SK-N-SH treated with all-trans-retinoic acid at 6 μM for 48 hours (cell line): ENCODE data around the gene TNXB.
"Not testable (repeated sequence)": the region's sequence is repeated elsewhere in the genome, so short reads cannot be mapped to it uniquely, and the experiment has no call there.

Experiments
- BACH2 ChIP-seq: fragments of 250-450 bp; sonication (Bioruptor Pico); IDR thresholded peaks from 2 replicates; pipeline ENCODE4 v1.9.0; 2021; ENCODE audit warnings: mild to moderate bottlenecking, borderline replicate concordance
- PPARA ChIP-seq: fragments of 250-450 bp; sonication (Bioruptor Pico); IDR thresholded peaks from 2 replicates; pipeline ENCODE4 v1.5.0; 2020; ENCODE audit warnings: mild to moderate bottlenecking, borderline replicate concordance
- RARB ChIP-seq: fragments of 250-450 bp; sonication (Bioruptor Pico); IDR thresholded peaks from 2 replicates; pipeline ENCODE4 v1.8.0; 2021; ENCODE audit warnings: mild to moderate bottlenecking, moderate library complexity
- TCF4 ChIP-seq: fragments of 250-450 bp; sonication (Bioruptor Pico); IDR thresholded peaks from 2 replicates; pipeline ENCODE4 v1.8.0; 2021; ENCODE audit warnings: mild to moderate bottlenecking, moderate library complexity, borderline replicate concordance
- ZC3H10 ChIP-seq: fragments of 250-450 bp; sonication (Bioruptor Pico); IDR thresholded peaks from 2 replicates; pipeline ENCODE4 v1.5.1; 2021; ENCODE audit warnings: mild to moderate bottlenecking, moderate library complexity
- ZFP3 ChIP-seq: fragments of 250-450 bp; sonication (Bioruptor Pico); IDR thresholded peaks from 2 replicates; pipeline ENCODE4 v1.5.0; 2020; ENCODE audit warnings: mild to moderate bottlenecking, moderate library complexity
- ZFP30 ChIP-seq: fragments of 450-650 bp; formaldehyde crosslinking; IDR thresholded peaks from 2 replicates; pipeline ENCODE4 v1.5.0; 2022; ENCODE audit warnings: mild to moderate bottlenecking, moderate library complexity
- ZNF70 ChIP-seq: fragments of 450-650 bp; formaldehyde crosslinking; IDR thresholded peaks from 2 replicates; pipeline ENCODE4 v1.5.0; 2020; ENCODE audit warnings: mild to moderate bottlenecking, moderate library complexity
- TF ChIP-seq, protein P1 (sequence below): fragments of 250-450 bp; sonication (Bioruptor Pico); IDR thresholded peaks from 2 replicates; pipeline ENCODE4 v1.5.1; 2021; ENCODE audit warnings: mild to moderate bottlenecking, moderate library complexity
- TF ChIP-seq, protein P2 (sequence below): fragments of 250-450 bp; sonication (Bioruptor Pico); IDR thresholded peaks from 2 replicates; pipeline ENCODE4 v1.8.0; 2020; ENCODE audit warnings: mild to moderate bottlenecking, moderate library complexity, borderline replicate concordance

DNA sequence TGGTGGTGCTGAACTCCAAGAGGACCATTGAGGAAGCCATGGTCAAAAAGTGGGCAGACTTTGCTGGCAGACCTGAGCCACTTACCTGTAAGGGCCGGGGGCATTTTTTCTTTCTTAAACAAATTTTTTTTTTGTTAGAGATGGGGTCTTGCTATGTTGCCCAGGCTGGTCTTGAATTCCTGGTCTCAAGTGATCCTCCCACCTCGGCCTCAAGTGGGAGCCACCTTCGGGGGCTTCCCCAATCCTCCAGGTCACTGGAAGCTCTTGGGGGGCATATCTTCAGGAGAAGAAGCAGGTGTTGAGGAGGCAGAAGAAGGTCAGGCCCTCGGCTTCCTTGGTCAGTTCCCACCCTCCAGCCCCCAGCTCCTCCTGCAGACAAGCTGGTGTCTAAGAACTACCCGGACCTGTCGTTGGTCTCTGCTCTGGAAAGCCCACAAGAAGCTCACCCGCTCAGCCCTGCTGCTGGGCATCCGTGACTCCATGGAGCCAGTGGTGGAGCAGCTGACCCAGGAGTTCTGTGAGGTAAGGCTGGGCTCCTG, 103.1 kb downstream of the TNXB start:
- TF ChIP-seq ZC3H10 (CRISPR knock-in tag); RARB (CRISPR knock-in tag); ZFP3 (CRISPR knock-in tag); PPARA (CRISPR knock-in tag); BACH2 (CRISPR knock-in tag); ZNF70 (CRISPR knock-in tag); TCF4 (CRISPR knock-in tag); ZFP30: not testable (repeated sequence)
- TF ChIP-seq, protein P1, sequence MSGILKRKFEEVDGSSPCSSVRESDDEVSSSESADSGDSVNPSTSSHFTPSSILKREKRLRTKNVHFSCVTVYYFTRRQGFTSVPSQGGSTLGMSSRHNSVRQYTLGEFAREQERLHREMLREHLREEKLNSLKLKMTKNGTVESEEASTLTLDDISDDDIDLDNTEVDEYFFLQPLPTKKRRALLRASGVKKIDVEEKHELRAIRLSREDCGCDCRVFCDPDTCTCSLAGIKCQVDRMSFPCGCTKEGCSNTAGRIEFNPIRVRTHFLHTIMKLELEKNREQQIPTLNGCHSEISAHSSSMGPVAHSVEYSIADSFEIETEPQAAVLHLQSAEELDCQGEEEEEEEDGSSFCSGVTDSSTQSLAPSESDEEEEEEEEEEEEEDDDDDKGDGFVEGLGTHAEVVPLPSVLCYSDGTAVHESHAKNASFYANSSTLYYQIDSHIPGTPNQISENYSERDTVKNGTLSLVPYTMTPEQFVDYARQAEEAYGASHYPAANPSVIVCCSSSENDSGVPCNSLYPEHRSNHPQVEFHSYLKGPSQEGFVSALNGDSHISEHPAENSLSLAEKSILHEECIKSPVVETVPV (CRISPR knock-in tag) = not testable (repeated sequence)
- TF ChIP-seq, protein P2, sequence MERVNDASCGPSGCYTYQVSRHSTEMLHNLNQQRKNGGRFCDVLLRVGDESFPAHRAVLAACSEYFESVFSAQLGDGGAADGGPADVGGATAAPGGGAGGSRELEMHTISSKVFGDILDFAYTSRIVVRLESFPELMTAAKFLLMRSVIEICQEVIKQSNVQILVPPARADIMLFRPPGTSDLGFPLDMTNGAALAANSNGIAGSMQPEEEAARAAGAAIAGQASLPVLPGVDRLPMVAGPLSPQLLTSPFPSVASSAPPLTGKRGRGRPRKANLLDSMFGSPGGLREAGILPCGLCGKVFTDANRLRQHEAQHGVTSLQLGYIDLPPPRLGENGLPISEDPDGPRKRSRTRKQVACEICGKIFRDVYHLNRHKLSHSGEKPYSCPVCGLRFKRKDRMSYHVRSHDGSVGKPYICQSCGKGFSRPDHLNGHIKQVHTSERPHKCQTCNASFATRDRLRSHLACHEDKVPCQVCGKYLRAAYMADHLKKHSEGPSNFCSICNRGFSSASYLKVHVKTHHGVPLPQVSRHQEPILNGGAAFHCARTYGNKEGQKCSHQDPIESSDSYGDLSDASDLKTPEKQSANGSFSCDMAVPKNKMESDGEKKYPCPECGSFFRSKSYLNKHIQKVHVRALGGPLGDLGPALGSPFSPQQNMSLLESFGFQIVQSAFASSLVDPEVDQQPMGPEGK = not testable (repeated sequence)
